Stimulated activated CD8-positive, alpha-beta memory T cell treated with anti-CD3 and anti-CD28 coated beads, Interleukin-7, amount 100 ng/mL, for 48 hours (primary cell): ENCODE data around the gene PARP12.

Experiments
- DNase-seq, 2 donors: peaks; one replicate each; pipeline ENCODE4 v3.0.0-alpha.2; 2020; ENCODE audit warnings: low read depth in 1 of 2; ENCODE audit errors: extremely low read depth in 1 of 2

Gene PARP12

DNA sequence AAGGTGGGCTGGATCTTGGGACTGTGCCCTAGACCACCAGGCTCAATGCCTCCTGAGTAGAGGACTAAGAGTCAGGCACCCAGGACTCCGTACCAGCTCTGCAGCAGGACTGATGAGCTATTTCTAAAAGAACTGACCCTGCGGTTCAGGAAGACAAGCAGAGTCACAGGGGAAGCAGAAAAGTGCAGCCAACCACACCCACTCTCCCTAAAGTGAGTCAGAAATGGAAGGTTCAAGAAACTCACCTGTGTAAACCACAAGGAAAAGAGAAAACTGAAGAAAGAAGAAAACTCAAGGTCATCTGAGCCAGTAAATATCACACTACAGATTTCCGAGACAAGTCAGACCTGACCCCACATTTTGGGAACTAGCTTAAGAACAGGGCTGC, 2.5 kb downstream of the PARP12 start:
- no peak for DNase-seq

DNA sequence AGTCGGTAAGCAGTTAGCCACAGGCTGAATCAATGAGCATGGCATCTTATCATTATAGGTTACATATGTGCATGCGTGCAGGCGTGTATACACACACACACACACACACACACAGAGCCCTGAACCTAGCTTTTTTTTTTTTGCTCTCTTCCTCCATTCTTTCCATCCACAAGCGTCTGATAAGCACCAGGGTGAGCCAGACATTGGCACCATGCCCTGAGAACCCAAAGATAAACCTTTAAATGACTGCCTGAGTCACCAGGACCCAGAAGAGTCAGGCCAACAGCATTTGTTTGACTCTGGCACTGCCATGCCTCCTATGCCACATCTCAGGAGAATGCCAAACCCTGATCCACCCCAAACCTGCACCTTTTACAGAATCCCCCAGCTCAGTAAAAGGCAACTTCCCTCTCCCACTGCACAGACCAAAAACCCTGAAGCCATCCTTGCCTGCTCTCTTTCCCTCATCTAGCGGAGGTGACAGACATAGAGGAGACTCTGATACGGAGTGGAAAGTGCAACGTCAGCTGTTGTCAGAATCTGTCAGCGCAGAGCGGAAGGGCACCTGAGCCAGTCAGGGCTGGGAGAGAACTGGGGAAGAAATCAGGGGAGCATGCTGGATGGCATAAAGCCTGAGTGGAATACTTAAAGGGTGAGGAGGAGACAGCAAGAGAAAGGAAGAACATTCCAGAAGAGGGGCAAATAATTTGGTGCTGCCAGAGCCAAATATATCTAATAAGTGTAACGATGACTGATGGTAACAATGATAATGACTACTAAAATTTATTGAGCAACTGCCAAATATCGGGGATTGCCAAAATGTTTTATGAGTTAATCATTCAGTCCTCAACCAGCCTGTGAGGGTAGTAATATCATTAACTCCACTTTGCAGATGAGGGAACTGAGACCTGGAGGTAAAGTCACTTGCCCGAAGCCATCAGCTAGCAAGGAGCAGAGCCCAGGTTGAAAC, 3.2 kb downstream of the PARP12 start:
- no peak for DNase-seq

GRCh38 chr7:140058517-140058916, 4.2 kb downstream of the PARP12 start:
- DNase-seq, result no peak

GRCh38 chr7:140057143-140057535, 5.6 kb downstream of the PARP12 start:
- no peak for DNase-seq

- DNase-seq, result no peak
Measured at GRCh38 chr7:140056431-140057142, 6.2 kb downstream of the PARP12 start.

GRCh38 chr7:140055833-140056232, 6.9 kb downstream of the PARP12 start:
- DNase-seq, result no peak

DNA sequence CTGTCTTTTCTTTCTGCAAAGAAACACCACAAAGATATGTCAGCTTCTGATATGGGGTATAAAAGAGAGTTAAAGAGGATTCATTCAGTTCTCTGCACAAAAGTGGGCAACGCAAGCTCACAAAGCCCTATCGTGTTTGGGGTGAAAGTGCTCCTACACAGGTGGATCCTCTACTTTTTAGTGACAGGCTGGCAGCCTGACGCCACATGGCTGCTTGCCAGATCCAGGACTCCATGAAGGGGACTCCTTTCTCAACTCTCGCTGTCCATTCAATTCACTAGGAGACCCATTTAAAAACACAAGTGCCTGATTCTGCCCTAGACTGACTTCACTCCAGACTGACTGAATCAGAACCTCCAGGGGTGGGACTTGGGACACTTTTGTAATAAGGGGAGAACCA, 8.0 kb downstream of the PARP12 start:
- DNase-seq, result no peak

DNA sequence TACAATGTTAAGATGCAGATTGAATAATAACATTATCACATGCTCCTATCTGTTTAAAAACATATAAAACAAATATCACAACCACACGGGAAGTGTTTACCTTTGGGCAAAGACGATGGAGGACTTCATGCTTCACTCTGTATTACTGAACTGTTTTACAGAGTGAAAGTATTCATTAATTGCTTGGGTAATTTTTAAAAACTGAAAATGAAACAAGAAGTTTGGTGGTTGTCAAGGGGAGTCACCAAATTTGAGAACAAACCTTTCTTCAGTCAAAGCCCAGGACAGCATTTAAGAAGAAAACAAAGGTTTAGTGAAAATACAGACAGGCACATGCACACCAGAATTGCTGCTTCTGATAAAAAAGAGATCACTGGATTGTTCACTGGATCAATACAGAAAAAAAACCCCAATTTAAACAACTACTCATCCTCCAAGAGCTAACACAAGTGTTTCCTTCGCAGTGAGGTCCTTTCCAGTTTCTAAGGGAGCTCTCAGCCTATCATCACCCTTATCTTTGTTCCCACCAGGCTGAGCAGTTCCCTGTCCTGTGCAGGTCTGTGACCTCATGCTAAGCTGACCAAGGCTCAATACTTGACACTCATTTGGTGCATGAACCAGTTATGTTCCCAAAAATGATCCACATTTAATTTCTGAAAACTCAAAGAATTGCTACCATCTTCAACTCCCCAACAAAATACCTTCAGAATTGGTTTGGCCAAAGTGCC, 8.8 kb downstream of the PARP12 start:
- no peak for DNase-seq

DNA sequence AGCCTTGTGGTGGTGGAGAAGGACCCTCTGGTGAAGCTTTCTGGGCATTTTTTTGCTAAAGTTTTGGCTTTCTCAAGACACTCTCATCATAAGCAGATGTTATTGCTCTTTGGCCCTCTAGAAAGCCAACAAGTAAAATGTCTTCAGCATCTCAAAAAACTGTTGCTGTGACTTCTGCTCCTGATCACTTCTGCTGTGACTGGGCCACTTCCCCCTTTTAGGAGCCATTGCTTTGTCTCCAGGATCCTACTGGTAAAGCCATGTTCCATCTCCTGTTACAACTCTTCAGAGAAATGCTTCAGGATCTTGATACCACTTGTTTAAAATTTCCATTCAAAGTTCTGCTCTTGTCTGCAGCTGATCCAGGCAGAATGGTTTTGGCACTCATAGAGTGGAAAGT, 10.9 kb downstream of the PARP12 start:
- no peak for DNase-seq

DNA sequence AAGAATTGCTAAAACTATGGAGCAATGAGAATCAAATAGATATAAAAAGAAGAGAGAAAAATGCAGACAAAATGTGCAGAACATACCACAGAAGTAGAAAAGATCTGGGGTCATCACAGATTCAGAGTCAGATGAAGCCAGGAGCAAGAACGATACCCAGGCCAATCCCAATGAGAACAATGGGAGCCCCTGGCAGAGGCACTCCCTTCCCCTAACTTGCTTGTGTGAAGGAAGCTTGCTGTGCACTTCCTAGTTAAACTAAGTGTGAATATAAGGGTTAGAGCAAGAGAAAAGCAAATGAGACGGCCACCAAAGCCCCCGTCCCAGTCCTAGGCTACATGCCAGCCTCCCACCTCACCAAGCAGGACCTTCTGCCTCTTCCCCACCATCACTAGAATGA, 12.7 kb downstream of the PARP12 start:
- DNase-seq, result no peak

GRCh38 chr7:140049339-140050024, 13.3 kb downstream of the PARP12 start:
- DNase-seq, result no peak

- DNase-seq, result no peak
Measured at GRCh38 chr7:140048989-140049338, 13.8 kb downstream of the PARP12 start.

DNA sequence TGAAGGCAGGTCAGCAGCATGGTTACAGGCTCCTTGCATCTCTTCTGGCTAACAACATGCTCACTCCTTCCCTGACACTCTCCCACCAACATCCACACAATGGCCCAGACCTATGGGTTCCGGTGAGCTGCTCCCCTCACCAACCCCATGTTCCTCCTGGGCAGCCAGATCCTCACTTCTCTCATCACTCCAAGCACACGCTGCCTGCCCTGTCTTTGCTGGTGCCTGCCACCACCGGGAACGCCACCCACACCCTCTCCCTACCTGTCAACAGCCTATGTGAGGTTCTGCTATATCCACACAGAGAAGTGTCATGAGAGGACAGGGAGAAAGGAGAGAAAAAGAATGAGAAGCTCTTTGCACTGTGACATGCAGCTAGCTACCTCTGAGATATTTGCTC, 14.6 kb downstream of the PARP12 start:
- no peak for DNase-seq

- DNase-seq, result no peak
Measured at GRCh38 chr7:140047197-140047596, 15.6 kb downstream of the PARP12 start.

GRCh38 chr7:140045697-140046096, 17.1 kb downstream of the PARP12 start:
- no peak for DNase-seq

DNA sequence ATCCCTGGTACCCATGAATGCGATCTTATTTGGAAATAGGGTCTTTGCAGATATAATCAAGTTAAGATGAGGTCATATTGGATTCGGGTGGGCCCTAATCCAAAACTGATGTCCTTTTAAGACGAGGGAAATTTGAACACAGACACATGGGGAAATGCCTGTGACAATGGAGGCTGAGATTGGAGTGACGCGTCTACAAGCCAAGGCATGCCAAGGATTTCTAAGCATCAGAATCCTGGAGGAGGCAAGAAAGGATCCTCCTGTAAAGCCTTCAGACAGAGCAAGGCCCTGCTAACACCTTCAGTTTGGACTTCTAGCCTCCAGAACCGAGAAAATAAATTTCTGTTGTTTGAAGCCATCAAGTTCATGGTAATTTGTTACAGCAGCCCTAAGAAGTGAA, 18.5 kb downstream of the PARP12 start:
- no peak for DNase-seq

GRCh38 chr7:140042386-140042670, 20.4 kb downstream of the PARP12 start:
- DNase-seq, result no peak

- no peak for DNase-seq
Measured at GRCh38 chr7:140041659-140042385, 20.9 kb downstream of the PARP12 start.

GRCh38 chr7:140039896-140040295, 22.9 kb downstream of the PARP12 start:
- no peak for DNase-seq

GRCh38 chr7:140039066-140039465, 23.7 kb downstream of the PARP12 start:
- DNase-seq, result no peak
